ENCODE measurements around the gene LDAF1.

GRCh38 chr16:21208446-21209230, 50.2 kb downstream of the LDAF1 start:
- TF ChIP-seq POLR2A (IDR thresholded peaks at IDR 0.05), result no peak
- TF ChIP-seq CTCF (IDR thresholded peaks at IDR 0.05), result no peak
- no peak for TF ChIP-seq EP300 (IDR thresholded peaks at IDR 0.05)
- no peak for TF ChIP-seq POLR2AphosphoS5 (IDR thresholded peaks at IDR 0.05)
